C4-2B (cell line): ENCODE results near the gene SHANK1.

Experiments used
- H3K27ac ChIP-seq: fragments of 450-650 bp; 2 replicates; pipeline ENCODE4 v1.5.1; 2017
- ZFX ChIP-seq: fragments of 450-650 bp; IDR thresholded peaks from 2 replicates; pipeline ENCODE4 v1.6.1; 2017
- TF ChIP-seq, protein P1 (sequence below): fragments of 450-650 bp; conservative IDR thresholded peaks from 2 replicates; pipeline ENCODE4 v1.5.1; 2017; ENCODE audit warnings: mild to moderate bottlenecking

Gene SHANK1

GRCh38 chr19:50697414-50698124, 22.0 kb downstream of the SHANK1 start:
- no peak for TF ChIP-seq ZFX
- TF ChIP-seq, protein P1, sequence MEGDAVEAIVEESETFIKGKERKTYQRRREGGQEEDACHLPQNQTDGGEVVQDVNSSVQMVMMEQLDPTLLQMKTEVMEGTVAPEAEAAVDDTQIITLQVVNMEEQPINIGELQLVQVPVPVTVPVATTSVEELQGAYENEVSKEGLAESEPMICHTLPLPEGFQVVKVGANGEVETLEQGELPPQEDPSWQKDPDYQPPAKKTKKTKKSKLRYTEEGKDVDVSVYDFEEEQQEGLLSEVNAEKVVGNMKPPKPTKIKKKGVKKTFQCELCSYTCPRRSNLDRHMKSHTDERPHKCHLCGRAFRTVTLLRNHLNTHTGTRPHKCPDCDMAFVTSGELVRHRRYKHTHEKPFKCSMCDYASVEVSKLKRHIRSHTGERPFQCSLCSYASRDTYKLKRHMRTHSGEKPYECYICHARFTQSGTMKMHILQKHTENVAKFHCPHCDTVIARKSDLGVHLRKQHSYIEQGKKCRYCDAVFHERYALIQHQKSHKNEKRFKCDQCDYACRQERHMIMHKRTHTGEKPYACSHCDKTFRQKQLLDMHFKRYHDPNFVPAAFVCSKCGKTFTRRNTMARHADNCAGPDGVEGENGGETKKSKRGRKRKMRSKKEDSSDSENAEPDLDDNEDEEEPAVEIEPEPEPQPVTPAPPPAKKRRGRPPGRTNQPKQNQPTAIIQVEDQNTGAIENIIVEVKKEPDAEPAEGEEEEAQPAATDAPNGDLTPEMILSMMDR = no peak
- H3K27ac ChIP-seq = no peak overlapping the region

DNA sequence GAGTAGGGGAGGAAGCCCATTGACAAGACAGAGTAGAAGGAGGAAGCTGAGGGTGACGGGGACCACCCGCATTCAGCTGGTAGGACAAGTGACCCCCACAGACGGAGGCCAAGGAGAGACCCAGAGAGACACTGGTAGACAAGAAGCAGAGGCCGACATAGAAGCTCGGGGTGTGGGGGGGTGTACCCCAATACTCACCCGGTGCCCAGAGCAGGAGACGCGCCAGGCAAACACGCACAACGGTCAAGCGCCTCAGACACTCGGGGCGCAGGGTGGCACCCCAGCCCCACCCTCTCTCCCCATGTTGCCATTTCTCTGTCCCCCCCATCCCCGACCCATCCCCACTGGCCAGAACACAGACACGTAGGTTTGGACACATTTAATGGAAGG, 23.5 kb downstream of the SHANK1 start:
- TF ChIP-seq, protein P1 = no peak
- no peak for TF ChIP-seq ZFX
- no peak overlapping the region for H3K27ac ChIP-seq

DNA sequence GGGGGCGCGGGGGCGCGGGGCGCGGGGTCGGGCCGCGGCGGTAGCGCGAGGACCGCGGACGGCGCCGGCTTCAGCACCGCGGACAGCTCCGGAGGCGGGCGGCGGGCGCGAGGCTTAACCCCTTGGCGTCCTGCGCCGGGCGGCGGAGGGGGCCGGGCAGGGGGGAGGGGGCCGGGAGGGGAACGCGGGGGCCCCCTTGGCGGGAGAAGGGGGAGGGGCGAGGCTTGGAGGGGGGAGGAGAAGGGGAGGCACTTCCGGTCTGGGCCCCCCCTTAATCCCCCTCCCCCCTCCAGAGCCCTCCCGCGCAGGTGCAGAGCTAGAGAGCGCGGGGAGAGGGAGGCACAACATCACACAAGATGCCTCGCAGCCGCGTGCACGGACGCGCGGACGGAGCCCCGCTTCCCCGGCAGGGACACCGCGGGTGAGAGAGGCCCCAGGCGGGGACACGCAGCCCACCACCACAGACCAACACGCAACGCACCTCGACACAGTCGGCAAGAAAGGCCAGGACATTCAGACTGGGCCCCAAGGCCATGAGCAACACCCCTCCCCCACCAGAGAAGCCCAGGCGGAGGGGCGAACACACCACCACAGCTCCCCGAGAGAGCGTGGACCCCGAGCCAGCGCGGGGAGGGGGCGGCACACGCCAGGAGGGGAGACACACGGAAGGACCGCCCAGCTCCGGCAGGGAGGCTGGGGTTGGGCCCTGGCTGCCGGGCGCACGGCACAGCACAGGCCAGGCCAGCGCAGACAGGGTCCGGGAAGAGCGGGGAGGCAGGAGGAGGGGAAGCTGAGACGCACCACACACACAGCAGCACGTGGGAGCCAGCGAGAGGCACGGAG, 24.1 kb downstream of the SHANK1 start:
- no peak for TF ChIP-seq ZFX
- TF ChIP-seq, protein P1 = no peak
- no peak overlapping the region for H3K27ac ChIP-seq

GRCh38 chr19:50694815-50695145, 24.8 kb downstream of the SHANK1 start:
- no peak overlapping the region for H3K27ac ChIP-seq
- TF ChIP-seq, protein P1 = no peak
- TF ChIP-seq ZFX = no peak

GRCh38 chr19:50693064-50693975, 26.3 kb downstream of the SHANK1 start:
- TF ChIP-seq, protein P1 = no peak
- no peak for TF ChIP-seq ZFX
- no peak overlapping the region for H3K27ac ChIP-seq

- H3K27ac ChIP-seq = no peak overlapping the region
- TF ChIP-seq ZFX = no peak
- TF ChIP-seq, protein P1 = no peak
Observed at GRCh38 chr19:50690439-50690838, 29.2 kb downstream of the SHANK1 start.
